HG03097 (cell line): ENCODE measurements around the gene CYP4B1.

Source experiments
- ATAC-seq: cut with Tn5 transposase; IDR thresholded peaks from one replicate; pipeline ENCODE4 v1.9.1; 2021; ENCODE audit not compliant: unreplicated experiment, low FRiP score

CYP4B1 gene

GRCh38 chr1:46790446-46791101, 8.3 kb upstream of the CYP4B1 start:
- ATAC-seq, result no peak

GRCh38 chr1:46793126-46793525, 5.7 kb upstream of the CYP4B1 start:
- ATAC-seq, result no peak

- no peak for ATAC-seq
Observed at GRCh38 chr1:46797696-46798470, 963 bp upstream of the CYP4B1 start.

- no peak for ATAC-seq
Observed at GRCh38 chr1:46800742-46801141, 1.9 kb downstream of the CYP4B1 start.

- ATAC-seq, result no peak
Observed at GRCh38 chr1:46801323-46802055, 2.6 kb downstream of the CYP4B1 start.

GRCh38 chr1:46802081-46802480, 3.2 kb downstream of the CYP4B1 start:
- ATAC-seq, result no peak

GRCh38 chr1:46802901-46803574, 4.2 kb downstream of the CYP4B1 start:
- ATAC-seq, result no peak

GRCh38 chr1:46804027-46804889, 5.4 kb downstream of the CYP4B1 start:
- ATAC-seq, result no peak

- no peak for ATAC-seq
Observed at GRCh38 chr1:46804926-46805325, 6.1 kb downstream of the CYP4B1 start.

- ATAC-seq, result no peak
Observed at GRCh38 chr1:46805755-46806154, 6.9 kb downstream of the CYP4B1 start.

GRCh38 chr1:46806196-46807020, 7.6 kb downstream of the CYP4B1 start:
- no peak for ATAC-seq

GRCh38 chr1:46807046-46807972, 8.5 kb downstream of the CYP4B1 start:
- no peak for ATAC-seq

GRCh38 chr1:46809071-46809470, 10.2 kb downstream of the CYP4B1 start:
- no peak for ATAC-seq

- ATAC-seq, result no peak
Observed at GRCh38 chr1:46809904-46810303, 11.1 kb downstream of the CYP4B1 start.

- ATAC-seq, result no peak
Observed at GRCh38 chr1:46810596-46810995, 11.8 kb downstream of the CYP4B1 start.

- ATAC-seq, result no peak
Observed at GRCh38 chr1:46811053-46811452, 12.2 kb downstream of the CYP4B1 start.

- ATAC-seq, result no peak
Observed at GRCh38 chr1:46812065-46812963, 13.5 kb downstream of the CYP4B1 start.
